WTC11 (cell line): ENCODE results near the gene DGKG. TPM values are rescaled to one million over a fixed set of nuclear protein-coding genes. Genes with fewer than 3 reads are reported as not detected.
A peak's percentile ranks its signal among the peaks of the same experiment; 100 is the strongest.

Experiments
- ATAC-seq: fragments of 200-7000 bp; cut with Tn5 transposase; 2 replicates; pipeline ENCODE4 v1.10.0; 2021; ENCODE audit warnings: mild to moderate bottlenecking, moderate library complexity
- CTCF ChIA-PET: fragments of 300-600 bp; sonication (Branson Sonifier 250); formaldehyde crosslinking; loops from one replicate; lab custom pipeline; 2021; ENCODE audit warnings: antibody characterized with exemption; lab: Charles Lee
- POLR2A ChIA-PET: fragments of 350-600 bp; sonication (Branson Sonifier 250); formaldehyde crosslinking; loops from one replicate; lab custom pipeline; 2021; ENCODE audit warnings: antibody characterized with exemption; lab: Charles Lee
- DNase-seq: peaks from one replicate; pipeline ENCODE4 v3.0.0; 2021; ENCODE audit warnings: low spot score
- H3K27ac Mint-ChIP-seq: 2 replicates; pipeline ENCODE4 v1.8.0; 2021; ENCODE audit warnings: mixed read lengths
- H3K27me3 Mint-ChIP-seq: 2 replicates; pipeline ENCODE4 v1.8.0; 2021; ENCODE audit warnings: low read depth, mild to moderate bottlenecking, moderate library complexity, mixed read lengths
- H3K36me3 Mint-ChIP-seq: 2 replicates; pipeline ENCODE4 v1.8.0; 2021; ENCODE audit warnings: mixed read lengths
- H3K4me1 Mint-ChIP-seq: 2 replicates; pipeline ENCODE4 v1.8.0; 2022; ENCODE audit warnings: mixed read lengths
- H3K4me3 Mint-ChIP-seq: 2 replicates; pipeline ENCODE4 v1.8.0; 2021; ENCODE audit warnings: mild to moderate bottlenecking, moderate library complexity, mixed read lengths
- H3K9me3 Mint-ChIP-seq: 2 replicates; pipeline ENCODE4 v1.8.0; 2021; ENCODE audit warnings: mixed read lengths
- EMX1 ChIP-seq: fragments of 250-450 bp; sonication (Bioruptor Pico); IDR thresholded peaks from 2 replicates; pipeline ENCODE4 v1.8.0; 2021; ENCODE audit warnings: mild to moderate bottlenecking
- ETV6 ChIP-seq: sonication (generic); formaldehyde crosslinking; IDR thresholded peaks from 2 replicates; pipeline ENCODE4 v1.8.1; 2022; ENCODE audit warnings: mild to moderate bottlenecking, missing genetic modification reagents
- FOXP1 ChIP-seq: sonication (generic); formaldehyde crosslinking; IDR thresholded peaks from 2 replicates; pipeline ENCODE4 v1.8.0; 2022; ENCODE audit warnings: missing genetic modification reagents, mild to moderate bottlenecking, moderate library complexity, borderline replicate concordance
- GTF2I ChIP-seq: fragments of 250-450 bp; sonication (Bioruptor Pico); conservative IDR thresholded peaks from 2 replicates; pipeline ENCODE4 v1.4.0; 2021; ENCODE audit warnings: mild to moderate bottlenecking
- HMGA2 ChIP-seq: fragments of 250-450 bp; sonication (Bioruptor Pico); IDR thresholded peaks from 2 replicates; pipeline ENCODE4 v1.4.0; 2021; ENCODE audit warnings: mild to moderate bottlenecking, moderate library complexity
- MXD4 ChIP-seq: fragments of 250-450 bp; sonication (Bioruptor Pico); IDR thresholded peaks from 2 replicates; pipeline ENCODE4 v1.8.0; 2021; ENCODE audit warnings: mild to moderate bottlenecking, moderate library complexity, borderline replicate concordance
- NFATC4 ChIP-seq: fragments of 250-450 bp; sonication (Bioruptor Pico); IDR thresholded peaks from 2 replicates; pipeline ENCODE4 v1.9.0; 2021; ENCODE audit warnings: mild to moderate bottlenecking
- RELA ChIP-seq: sonication (generic); formaldehyde crosslinking; IDR thresholded peaks from 2 replicates; pipeline ENCODE4 v1.8.1; 2022; ENCODE audit warnings: missing genetic modification reagents, mild to moderate bottlenecking, borderline replicate concordance
- SMAD3 ChIP-seq: sonication (generic); formaldehyde crosslinking; IDR thresholded peaks from 2 replicates; pipeline ENCODE4 v1.8.0; 2022; ENCODE audit warnings: missing genetic modification reagents, mild to moderate bottlenecking, borderline replicate concordance
- SMAD4 ChIP-seq: sonication (generic); formaldehyde crosslinking; IDR thresholded peaks from 2 replicates; pipeline ENCODE4 v1.8.0; 2022; ENCODE audit warnings: mild to moderate bottlenecking, missing genetic modification reagents
- TEAD1 ChIP-seq: sonication (generic); formaldehyde crosslinking; IDR thresholded peaks from 2 replicates; pipeline ENCODE4 v1.8.0; 2022; ENCODE audit warnings: mild to moderate bottlenecking, missing genetic modification reagents
- TP53 ChIP-seq: sonication (generic); formaldehyde crosslinking; IDR thresholded peaks from 2 replicates; pipeline ENCODE4 v1.8.1; 2023; ENCODE audit warnings: mild to moderate bottlenecking, missing genetic modification reagents
- ZNF121 ChIP-seq: sonication (generic); formaldehyde crosslinking; IDR thresholded peaks from 2 replicates; pipeline ENCODE4 v1.8.0; 2023; ENCODE audit warnings: missing genetic modification reagents
- ZNF219 ChIP-seq: sonication (generic); formaldehyde crosslinking; IDR thresholded peaks from 2 replicates; pipeline ENCODE4 v1.8.0; 2023; ENCODE audit warnings: missing genetic modification reagents, mild to moderate bottlenecking, borderline replicate concordance
- total RNA-seq: library from RNA; stranded (reverse); gene quantifications from 3 replicates; pipeline ENCODE4 v1.2.3, GENCODE V29; 2021
- TF ChIP-seq, protein P1 (sequence below): fragments of 250-450 bp; sonication (Bioruptor Pico); IDR thresholded peaks from 2 replicates; pipeline ENCODE4 v1.9.0; 2021; ENCODE audit warnings: mild to moderate bottlenecking
- TF ChIP-seq, protein P2 (sequence below): sonication (generic); formaldehyde crosslinking; IDR thresholded peaks from 2 replicates; pipeline ENCODE4 v1.8.0; 2022; ENCODE audit warnings: mild to moderate bottlenecking, missing genetic modification reagents
- TF ChIP-seq, protein P3 (sequence below): sonication (generic); formaldehyde crosslinking; IDR thresholded peaks from 2 replicates; pipeline ENCODE4 v1.8.1; 2023; ENCODE audit warnings: mild to moderate bottlenecking, missing genetic modification reagents, borderline replicate concordance
- TF ChIP-seq, protein P4 (sequence below): sonication (generic); formaldehyde crosslinking; IDR thresholded peaks from 2 replicates; pipeline ENCODE4 v1.8.1; 2023; ENCODE audit warnings: mild to moderate bottlenecking, moderate library complexity, missing genetic modification reagents
- TF ChIP-seq, protein P5 (sequence below): sonication (generic); formaldehyde crosslinking; IDR thresholded peaks from 2 replicates; pipeline ENCODE4 v1.8.1; 2023; ENCODE audit warnings: mild to moderate bottlenecking, missing genetic modification reagents
- TF ChIP-seq, protein P6 (sequence below): sonication (generic); formaldehyde crosslinking; IDR thresholded peaks from 2 replicates; pipeline ENCODE4 v1.8.1; 2023; ENCODE audit warnings: mild to moderate bottlenecking, missing genetic modification reagents

DGKG gene
- total RNA-seq, 1 experiment from 2014 or later = 0.92 TPM

DNA sequence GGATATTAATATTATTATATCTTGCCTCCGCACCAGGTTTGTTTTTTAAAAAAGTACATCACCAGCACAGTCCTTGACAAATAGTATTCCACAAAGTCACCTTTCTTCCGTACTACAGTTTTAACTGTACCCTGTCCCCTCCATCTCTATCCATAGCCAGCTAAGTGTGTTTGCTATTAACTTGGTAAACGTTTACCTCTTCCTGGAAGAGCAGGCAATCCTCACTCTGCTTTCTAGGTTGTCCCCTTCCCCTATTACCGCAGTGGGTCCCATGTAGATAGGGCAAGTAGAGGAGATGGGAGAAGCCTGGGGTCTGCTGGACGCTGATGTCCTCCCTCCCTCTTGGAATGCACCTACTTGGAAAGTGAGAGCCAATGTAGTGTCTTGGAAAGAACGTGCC lies 169.2 kb downstream of the DGKG start:
- ChIA-PET CTCF (interaction anchor here (1.0 to 1.8 kb wide), 2 partner anchors 216 to 249 kb away, joined by 3 to 4 read pairs; no protein-coding TSS in a partner anchor), POLR2A (no interaction called here)
- ATAC-seq = no peak
- Mint-ChIP-seq H3K36me3 (no peaks in the 10 kb centered on the region), H3K27ac (no peak overlapping the region), H3K4me3 (peak overlapping the region; percentile 71), H3K4me1 (peaks cover 12% of the 10 kb centered on the region), H3K9me3 (no peaks in the 10 kb centered on the region), H3K27me3 (peaks cover 47% of the 10 kb centered on the region)
- TF ChIP-seq, protein P1, sequence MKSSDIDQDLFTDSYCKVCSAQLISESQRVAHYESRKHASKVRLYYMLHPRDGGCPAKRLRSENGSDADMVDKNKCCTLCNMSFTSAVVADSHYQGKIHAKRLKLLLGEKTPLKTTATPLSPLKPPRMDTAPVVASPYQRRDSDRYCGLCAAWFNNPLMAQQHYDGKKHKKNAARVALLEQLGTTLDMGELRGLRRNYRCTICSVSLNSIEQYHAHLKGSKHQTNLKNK = no peak
- TF ChIP-seq, protein P2, sequence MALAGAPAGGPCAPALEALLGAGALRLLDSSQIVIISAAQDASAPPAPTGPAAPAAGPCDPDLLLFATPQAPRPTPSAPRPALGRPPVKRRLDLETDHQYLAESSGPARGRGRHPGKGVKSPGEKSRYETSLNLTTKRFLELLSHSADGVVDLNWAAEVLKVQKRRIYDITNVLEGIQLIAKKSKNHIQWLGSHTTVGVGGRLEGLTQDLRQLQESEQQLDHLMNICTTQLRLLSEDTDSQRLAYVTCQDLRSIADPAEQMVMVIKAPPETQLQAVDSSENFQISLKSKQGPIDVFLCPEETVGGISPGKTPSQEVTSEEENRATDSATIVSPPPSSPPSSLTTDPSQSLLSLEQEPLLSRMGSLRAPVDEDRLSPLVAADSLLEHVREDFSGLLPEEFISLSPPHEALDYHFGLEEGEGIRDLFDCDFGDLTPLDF (CRISPR knock-in tag) = no peak
- TF ChIP-seq, protein P3, sequence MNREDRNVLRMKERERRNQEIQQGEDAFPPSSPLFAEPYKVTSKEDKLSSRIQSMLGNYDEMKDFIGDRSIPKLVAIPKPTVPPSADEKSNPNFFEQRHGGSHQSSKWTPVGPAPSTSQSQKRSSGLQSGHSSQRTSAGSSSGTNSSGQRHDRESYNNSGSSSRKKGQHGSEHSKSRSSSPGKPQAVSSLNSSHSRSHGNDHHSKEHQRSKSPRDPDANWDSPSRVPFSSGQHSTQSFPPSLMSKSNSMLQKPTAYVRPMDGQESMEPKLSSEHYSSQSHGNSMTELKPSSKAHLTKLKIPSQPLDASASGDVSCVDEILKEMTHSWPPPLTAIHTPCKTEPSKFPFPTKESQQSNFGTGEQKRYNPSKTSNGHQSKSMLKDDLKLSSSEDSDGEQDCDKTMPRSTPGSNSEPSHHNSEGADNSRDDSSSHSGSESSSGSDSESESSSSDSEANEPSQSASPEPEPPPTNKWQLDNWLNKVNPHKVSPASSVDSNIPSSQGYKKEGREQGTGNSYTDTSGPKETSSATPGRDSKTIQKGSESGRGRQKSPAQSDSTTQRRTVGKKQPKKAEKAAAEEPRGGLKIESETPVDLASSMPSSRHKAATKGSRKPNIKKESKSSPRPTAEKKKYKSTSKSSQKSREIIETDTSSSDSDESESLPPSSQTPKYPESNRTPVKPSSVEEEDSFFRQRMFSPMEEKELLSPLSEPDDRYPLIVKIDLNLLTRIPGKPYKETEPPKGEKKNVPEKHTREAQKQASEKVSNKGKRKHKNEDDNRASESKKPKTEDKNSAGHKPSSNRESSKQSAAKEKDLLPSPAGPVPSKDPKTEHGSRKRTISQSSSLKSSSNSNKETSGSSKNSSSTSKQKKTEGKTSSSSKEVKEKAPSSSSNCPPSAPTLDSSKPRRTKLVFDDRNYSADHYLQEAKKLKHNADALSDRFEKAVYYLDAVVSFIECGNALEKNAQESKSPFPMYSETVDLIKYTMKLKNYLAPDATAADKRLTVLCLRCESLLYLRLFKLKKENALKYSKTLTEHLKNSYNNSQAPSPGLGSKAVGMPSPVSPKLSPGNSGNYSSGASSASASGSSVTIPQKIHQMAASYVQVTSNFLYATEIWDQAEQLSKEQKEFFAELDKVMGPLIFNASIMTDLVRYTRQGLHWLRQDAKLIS = no peak
- TF ChIP-seq ZNF121 (no peak), ETV6 (CRISPR knock-in tag) (no peak), SMAD4 (CRISPR knock-in tag) (no peak), MXD4 (CRISPR knock-in tag) (no peak), HMGA2 (CRISPR knock-in tag) (no peak), GTF2I (no peak), SMAD3 (no peak), TEAD1 (CRISPR knock-in tag) (no peak), EMX1 (no peak), FOXP1 (CRISPR knock-in tag) (no peak)
- no peak for DNase-seq

DNA sequence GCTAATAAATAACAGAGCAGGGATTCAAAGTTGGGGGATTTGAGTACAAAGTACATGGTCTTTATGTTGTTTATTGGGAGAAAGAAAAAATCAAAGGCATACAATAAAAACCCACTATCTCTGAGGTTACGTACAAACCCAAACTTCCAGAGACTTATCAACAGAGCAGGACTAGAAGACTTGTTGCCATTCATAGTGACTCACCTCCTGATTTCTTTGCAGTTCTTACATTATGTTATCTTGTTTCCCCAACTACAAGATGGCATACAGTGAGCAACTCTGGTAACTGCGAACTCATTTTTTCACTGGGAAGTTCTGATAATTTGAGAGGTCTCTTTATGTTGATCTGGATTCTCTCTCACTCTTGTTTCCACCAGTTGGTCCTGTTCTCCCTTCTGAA lies 172.5 kb downstream of the DGKG start:
- ATAC-seq (no peak), DNase-seq (no peak)
- Mint-ChIP-seq H3K4me1 (peaks cover 9% of the 10 kb centered on the region), H3K27ac (no peak overlapping the region), H3K9me3 (no peaks in the 10 kb centered on the region), H3K36me3 (no peaks in the 10 kb centered on the region), H3K4me3 (no peak overlapping the region), H3K27me3 (peaks cover 55% of the 10 kb centered on the region)
- TF ChIP-seq, protein P4, sequence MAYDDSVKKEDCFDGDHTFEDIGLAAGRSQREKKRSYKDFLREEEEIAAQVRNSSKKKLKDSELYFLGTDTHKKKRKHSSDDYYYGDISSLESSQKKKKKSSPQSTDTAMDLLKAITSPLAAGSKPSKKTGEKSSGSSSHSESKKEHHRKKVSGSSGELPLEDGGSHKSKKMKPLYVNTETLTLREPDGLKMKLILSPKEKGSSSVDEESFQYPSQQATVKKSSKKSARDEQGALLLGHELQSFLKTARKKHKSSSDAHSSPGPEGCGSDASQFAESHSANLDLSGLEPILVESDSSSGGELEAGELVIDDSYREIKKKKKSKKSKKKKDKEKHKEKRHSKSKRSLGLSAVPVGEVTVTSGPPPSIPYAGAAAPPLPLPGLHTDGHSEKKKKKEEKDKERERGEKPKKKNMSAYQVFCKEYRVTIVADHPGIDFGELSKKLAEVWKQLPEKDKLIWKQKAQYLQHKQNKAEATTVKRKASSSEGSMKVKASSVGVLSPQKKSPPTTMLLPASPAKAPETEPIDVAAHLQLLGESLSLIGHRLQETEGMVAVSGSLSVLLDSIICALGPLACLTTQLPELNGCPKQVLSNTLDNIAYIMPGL (CRISPR knock-in tag) = no peak
- TF ChIP-seq ZNF219 (CRISPR knock-in tag) (no peak), TP53 (CRISPR knock-in tag) (no peak), SMAD4 (CRISPR knock-in tag) (no peak), RELA (CRISPR knock-in tag) (no peak), NFATC4 (no peak)
- TF ChIP-seq, protein P5, sequence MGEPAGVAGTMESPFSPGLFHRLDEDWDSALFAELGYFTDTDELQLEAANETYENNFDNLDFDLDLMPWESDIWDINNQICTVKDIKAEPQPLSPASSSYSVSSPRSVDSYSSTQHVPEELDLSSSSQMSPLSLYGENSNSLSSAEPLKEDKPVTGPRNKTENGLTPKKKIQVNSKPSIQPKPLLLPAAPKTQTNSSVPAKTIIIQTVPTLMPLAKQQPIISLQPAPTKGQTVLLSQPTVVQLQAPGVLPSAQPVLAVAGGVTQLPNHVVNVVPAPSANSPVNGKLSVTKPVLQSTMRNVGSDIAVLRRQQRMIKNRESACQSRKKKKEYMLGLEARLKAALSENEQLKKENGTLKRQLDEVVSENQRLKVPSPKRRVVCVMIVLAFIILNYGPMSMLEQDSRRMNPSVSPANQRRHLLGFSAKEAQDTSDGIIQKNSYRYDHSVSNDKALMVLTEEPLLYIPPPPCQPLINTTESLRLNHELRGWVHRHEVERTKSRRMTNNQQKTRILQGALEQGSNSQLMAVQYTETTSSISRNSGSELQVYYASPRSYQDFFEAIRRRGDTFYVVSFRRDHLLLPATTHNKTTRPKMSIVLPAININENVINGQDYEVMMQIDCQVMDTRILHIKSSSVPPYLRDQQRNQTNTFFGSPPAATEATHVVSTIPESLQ (CRISPR knock-in tag) = no peak
- TF ChIP-seq, protein P6, sequence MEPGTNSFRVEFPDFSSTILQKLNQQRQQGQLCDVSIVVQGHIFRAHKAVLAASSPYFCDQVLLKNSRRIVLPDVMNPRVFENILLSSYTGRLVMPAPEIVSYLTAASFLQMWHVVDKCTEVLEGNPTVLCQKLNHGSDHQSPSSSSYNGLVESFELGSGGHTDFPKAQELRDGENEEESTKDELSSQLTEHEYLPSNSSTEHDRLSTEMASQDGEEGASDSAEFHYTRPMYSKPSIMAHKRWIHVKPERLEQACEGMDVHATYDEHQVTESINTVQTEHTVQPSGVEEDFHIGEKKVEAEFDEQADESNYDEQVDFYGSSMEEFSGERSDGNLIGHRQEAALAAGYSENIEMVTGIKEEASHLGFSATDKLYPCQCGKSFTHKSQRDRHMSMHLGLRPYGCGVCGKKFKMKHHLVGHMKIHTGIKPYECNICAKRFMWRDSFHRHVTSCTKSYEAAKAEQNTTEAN (CRISPR knock-in tag) = no peak
- POLR2A ChIA-PET = no interaction called here
- CTCF ChIA-PET = no interaction called here
